SK-N-SH (cell line): ENCODE data around the gene ROPN1B. TPM values are rescaled to one million over a fixed set of nuclear protein-coding genes. Genes with fewer than 3 reads are reported as not detected.
A peak's percentile ranks its signal among the peaks of the same experiment; 100 is the strongest.

Experiments used
- CTCF ChIA-PET: fragments of 300-600, 350-600 bp; formaldehyde crosslinking; extraction: SDS; loops from one replicate; lab custom pipeline; 2021; lab: Yijun Ruan, JAX
- POLR2A ChIA-PET: fragments of 350-600 bp; sonication (Branson Sonifier 250); formaldehyde crosslinking; extraction: SDS; loops from one replicate; lab custom pipeline; 2020; ENCODE audit warnings: antibody characterized with exemption, inconsistent platforms; lab: Yijun Ruan, JAX
- DNase-seq: peaks from one replicate; pipeline ENCODE4 v3.0.0; 2012
- H2AFZ ChIP-seq: fragments of 200-600 bp; sonication (generic); 2 replicates; pipeline ENCODE4 v1.8.1; 2016; ENCODE audit warnings: antibody characterized with exemption, mild to moderate bottlenecking, low read depth
- H3F3A ChIP-seq: fragments of 200-600 bp; sonication (generic); replicated peaks from 2 replicates; pipeline ENCODE3; 2016; ENCODE audit warnings: antibody characterized with exemption, mild to moderate bottlenecking; ENCODE audit not compliant: insufficient read depth
- H3K27ac ChIP-seq, 2 experiments: fragments of 200-500 bp in 1 of 2; fragments of 200-600 bp in 1 of 2; sonication (Bioruptor generic) in 1 of 2; sonication (generic), shearing (Covaris generic) in 1 of 2; 2 replicates each; pipeline versions ENCODE4 v1.5.1 to v1.6.1; 2014 to 2016; ENCODE audit warnings: low read depth in 2 of 2, inconsistent platforms in 1 of 2, low read length in 1 of 2, mild to moderate bottlenecking in 1 of 2, mixed read lengths in 1 of 2
- H3K27me3 ChIP-seq: fragments of 200-600 bp; sonication (generic), shearing (Covaris generic); 2 replicates; pipeline ENCODE4 v1.6.1; 2016; ENCODE audit warnings: mixed run types; ENCODE audit not compliant: insufficient read depth
- H3K36me3 ChIP-seq, 2 experiments: fragments of 200-500 bp in 1 of 2; fragments of 200-600 bp in 1 of 2; sonication (Bioruptor generic) in 1 of 2; sonication (generic) in 1 of 2; replicated peaks in 1 of 2; 2 replicates each; pipeline versions ENCODE3 to v1.5.1; 2014 to 2016; ENCODE audit warnings: low read length in 1 of 2, mild to moderate bottlenecking in 1 of 2; ENCODE audit not compliant: insufficient read depth in 2 of 2, control insufficient read depth in 1 of 2
- H3K4me1 ChIP-seq, 2 experiments: fragments of 200-500 bp in 1 of 2; fragments of 200-600 bp in 1 of 2; sonication (Bioruptor generic) in 1 of 2; sonication (generic), shearing (Covaris generic) in 1 of 2; 2 replicates each; pipeline versions ENCODE4 v1.5.1 to v1.6.1; 2014 to 2016; ENCODE audit warnings: low read depth in 1 of 2, low read length in 1 of 2, mixed run types in 1 of 2; ENCODE audit not compliant: insufficient read depth in 2 of 2, control insufficient read depth in 1 of 2
- H3K4me2 ChIP-seq: fragments of 200-600 bp; sonication (generic), shearing (Covaris generic); 2 replicates; pipeline ENCODE4 v1.6.1; 2017; ENCODE audit warnings: mixed run types
- H3K4me3 ChIP-seq, 2 experiments: fragments of 200-500 bp in 1 of 2; fragments of 200-600 bp in 1 of 2; sonication (Bioruptor generic) in 1 of 2; sonication (generic), shearing (Covaris generic) in 1 of 2; 2 replicates each; pipeline versions ENCODE4 v1.5.1 to v1.8.1; 2014 to 2016; ENCODE audit warnings: low read depth in 2 of 2, inconsistent platforms in 1 of 2, low read length in 1 of 2, mild to moderate bottlenecking in 1 of 2, mixed read lengths in 1 of 2, moderate library complexity in 1 of 2
- H3K79me2 ChIP-seq: fragments of 200-600 bp; sonication (generic); 2 replicates; pipeline ENCODE4 v1.8.1; 2017; ENCODE audit warnings: mild to moderate bottlenecking; ENCODE audit not compliant: insufficient read depth
- H3K9ac ChIP-seq: fragments of 200-600 bp; sonication (generic); 2 replicates; pipeline ENCODE4 v1.6.1; 2017; ENCODE audit warnings: mixed run types
- H3K9me2 ChIP-seq: fragments of 200-600 bp; sonication (generic); 2 replicates; pipeline ENCODE4 v1.6.1; 2017; ENCODE audit warnings: mixed run types
- H3K9me3 ChIP-seq: fragments of 200-600 bp; sonication (generic); 2 replicates; pipeline ENCODE4 v1.6.1; 2017; ENCODE audit warnings: mixed run types, mild to moderate bottlenecking, moderate library complexity
- H4K20me1 ChIP-seq: fragments of 200-600 bp; sonication (generic); 2 replicates; pipeline ENCODE4 v1.6.1; 2017; ENCODE audit warnings: mild to moderate bottlenecking, mixed run types; ENCODE audit not compliant: insufficient read depth
- ELF1 ChIP-seq: IDR thresholded peaks from 2 replicates; pipeline ENCODE4 v1.4.0; 2012
- EP300 ChIP-seq, 2 experiments: IDR thresholded peaks; 2 replicates each; pipeline versions ENCODE4 v1.4.0 to v1.6.1; 2012; ENCODE audit warnings: borderline replicate concordance in 1 of 2, low read depth in 1 of 2, low read length in 1 of 2
- EZH2phosphoT487 ChIP-seq: fragments of 200-600 bp; sonication (generic); IDR thresholded peaks from 2 replicates; pipeline ENCODE4 v1.6.1; 2017; ENCODE audit warnings: low read depth, mixed run types, mild to moderate bottlenecking, antibody characterized with exemption, moderate library complexity, borderline replicate concordance
- FOSL2 ChIP-seq: IDR thresholded peaks from 2 replicates; pipeline ENCODE4 v1.4.0; 2012; ENCODE audit warnings: low read depth, mild to moderate bottlenecking, moderate library complexity, borderline replicate concordance
- FOXJ3 ChIP-seq: sonication (generic); formaldehyde crosslinking; IDR thresholded peaks from 2 replicates; pipeline ENCODE4 v1.5.1; 2020; ENCODE audit warnings: mild to moderate bottlenecking, missing genetic modification reagents
- GATA2 ChIP-seq: sonication (generic); formaldehyde crosslinking; IDR thresholded peaks from 2 replicates; pipeline ENCODE4 v1.5.0; 2020; ENCODE audit warnings: mild to moderate bottlenecking, missing genetic modification reagents
- JUND ChIP-seq: IDR thresholded peaks from 2 replicates; pipeline ENCODE4 v1.4.0; 2012
- MEF2A ChIP-seq: IDR thresholded peaks from 2 replicates; pipeline ENCODE4 v1.4.0; 2012; ENCODE audit warnings: low read depth, borderline replicate concordance
- MXI1 ChIP-seq: IDR thresholded peaks from 2 replicates; pipeline ENCODE4 v1.6.1; 2012; ENCODE audit warnings: mild to moderate bottlenecking, low read depth, low read length, improper control_type of control experiment
- NFIC ChIP-seq: IDR thresholded peaks from 2 replicates; pipeline ENCODE4 v1.4.0; 2012; ENCODE audit warnings: borderline replicate concordance
- POLR2AphosphoS5 ChIP-seq: IDR thresholded peaks from 2 replicates; pipeline ENCODE4 v1.6.1; 2012; ENCODE audit warnings: low read depth, low read length
- RAD21 ChIP-seq: IDR thresholded peaks from 2 replicates; pipeline ENCODE4 v1.6.1; 2012; ENCODE audit warnings: mild to moderate bottlenecking, low read length
- RCOR1 ChIP-seq: fragments of 150-350 bp; IDR thresholded peaks from 2 replicates; pipeline ENCODE4 v1.6.1; 2017; ENCODE audit warnings: antibody characterized with exemption, low read length
- RFX5 ChIP-seq: IDR thresholded peaks from 2 replicates; pipeline ENCODE4 v1.6.1; 2012; ENCODE audit warnings: mild to moderate bottlenecking, improper control_type of control experiment, low read length
- RXRA ChIP-seq: IDR thresholded peaks from 2 replicates; pipeline ENCODE4 v1.4.0; 2012; ENCODE audit warnings: low read depth, mild to moderate bottlenecking, borderline replicate concordance
- SIN3A ChIP-seq: IDR thresholded peaks from 2 replicates; pipeline ENCODE4 v1.6.1; 2012; ENCODE audit warnings: low read depth, mild to moderate bottlenecking, low read length, moderate library complexity, borderline replicate concordance
- SMC3 ChIP-seq: IDR thresholded peaks from 2 replicates; pipeline ENCODE4 v1.6.1; 2012; ENCODE audit warnings: low read depth, low read length, improper control_type of control experiment
- TAF1 ChIP-seq: IDR thresholded peaks from 2 replicates; pipeline ENCODE4 v1.6.1; 2012; ENCODE audit warnings: low read depth, mild to moderate bottlenecking, low read length, moderate library complexity, borderline replicate concordance
- TCF12 ChIP-seq: IDR thresholded peaks from 2 replicates; pipeline ENCODE4 v1.4.0; 2012
- TEAD4 ChIP-seq: IDR thresholded peaks from 2 replicates; pipeline ENCODE4 v1.4.0; 2012; ENCODE audit warnings: mild to moderate bottlenecking, borderline replicate concordance; ENCODE audit not compliant: insufficient read depth
- YY1 ChIP-seq: IDR thresholded peaks from 2 replicates; pipeline ENCODE4 v1.4.0; 2012; ENCODE audit warnings: low read depth, mild to moderate bottlenecking
- WGBS: methylation state at CpG from one replicate; pipeline ENCODE4 v1.1.6; 2017; ENCODE audit warnings: low lambda C conversion rate; 5-methylcytosine and 5-hydroxymethylcytosine counted together
- polyA plus RNA-seq, 3 experiments: library from polyadenylated mRNA; depleted of rRNA; stranded (reverse); fragments of >200 nt; gene quantifications; 2 replicates each; pipeline ENCODE4 v1.2.3, GENCODE V29; 2012
- TF ChIP-seq, protein P1 (sequence below): IDR thresholded peaks from 2 replicates; pipeline ENCODE4; 2012
- TF ChIP-seq, protein P2 (sequence below): fragments of 150-350 bp; IDR thresholded peaks from 2 replicates; pipeline ENCODE4 v1.6.1; 2016; ENCODE audit warnings: mild to moderate bottlenecking, low read depth, low read length
- TF ChIP-seq, protein P3 (sequence below): IDR thresholded peaks from 2 replicates; pipeline ENCODE4 v1.4.0; 2012; ENCODE audit warnings: low read depth
- TF ChIP-seq, protein P4 (sequence below): fragments of 150-350 bp; IDR thresholded peaks from 2 replicates; pipeline ENCODE4 v1.6.1; 2017; ENCODE audit warnings: antibody characterized with exemption, low read length, low read depth, borderline replicate concordance
- TF ChIP-seq, protein P5 (sequence below): fragments of 200-600 bp; sonication (generic); IDR thresholded peaks from 2 replicates; pipeline ENCODE4 v1.6.1; 2017; ENCODE audit warnings: antibody characterized with exemption, mild to moderate bottlenecking, moderate library complexity
- TF ChIP-seq, protein P6 (sequence below): IDR thresholded peaks from 2 replicates; pipeline ENCODE4 v1.4.0; 2012; ENCODE audit warnings: low read depth, borderline replicate concordance
- TF ChIP-seq, protein P7 (sequence below): IDR thresholded peaks from 2 replicates; pipeline ENCODE4 v1.4.0; 2012; ENCODE audit warnings: low read depth, borderline replicate concordance

ROPN1B gene
- polyA plus RNA-seq, 1 of the 3 experiments (the other 2 are of a cell fraction) = not detected

DNA sequence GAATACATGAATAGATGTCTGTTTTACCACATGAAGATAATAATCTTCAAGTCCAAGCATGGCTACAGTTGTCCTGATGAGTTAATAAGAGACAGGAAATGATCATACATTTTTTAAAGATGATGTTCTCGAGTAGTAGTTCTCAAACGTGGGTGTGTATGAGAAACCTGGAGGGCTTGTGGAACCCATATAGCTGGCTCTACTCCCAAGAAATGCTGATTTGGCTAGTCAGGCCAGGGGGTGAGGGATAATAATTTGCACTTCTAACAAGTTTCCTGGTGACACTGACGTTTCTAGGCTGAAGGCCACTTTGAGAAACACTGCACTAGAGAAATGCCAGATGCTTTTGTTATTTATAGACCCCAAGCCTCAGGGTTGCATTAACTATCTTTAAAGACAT lies 37.0 kb downstream of the ROPN1B start:
- Histone ChIP-seq H3K4me2 (peak overlapping the region; percentile 35; the same call in 1 of the 2 replicates), H2AFZ (no peak overlapping the region), H3K36me3 (no peaks in the 10 kb centered on the region), H3K9me3 (no peaks in the 10 kb centered on the region), H3K27ac (peak overlapping the region in 1 of 2 experiments; percentile 72; a peak in 2 of 4 replicates), H3F3A (peaks cover 11% of the 10 kb centered on the region), H3K79me2 (no peaks in the 10 kb centered on the region), H3K4me1 (peaks cover 2 to 9% of the 10 kb centered on the region in 2 experiments; a peak in 3 of 4 replicates), H3K4me3 (no peak overlapping the region), H3K27me3 (no peaks in the 10 kb centered on the region), H3K9me2 (no peaks in the 10 kb centered on the region), H4K20me1 (no peaks in the 10 kb centered on the region), H3K9ac (no peak overlapping the region)
- POLR2A ChIA-PET = no interaction called here
- CTCF ChIA-PET = interaction anchor here (0.7 kb wide), 1 partner anchor 10 kb away, joined by 3 read pairs; no protein-coding TSS in a partner anchor
- no peak for DNase-seq
- WGBS = 9% methylated on average over 3 of the region's 3 CpGs
- TF ChIP-seq, protein P1, sequence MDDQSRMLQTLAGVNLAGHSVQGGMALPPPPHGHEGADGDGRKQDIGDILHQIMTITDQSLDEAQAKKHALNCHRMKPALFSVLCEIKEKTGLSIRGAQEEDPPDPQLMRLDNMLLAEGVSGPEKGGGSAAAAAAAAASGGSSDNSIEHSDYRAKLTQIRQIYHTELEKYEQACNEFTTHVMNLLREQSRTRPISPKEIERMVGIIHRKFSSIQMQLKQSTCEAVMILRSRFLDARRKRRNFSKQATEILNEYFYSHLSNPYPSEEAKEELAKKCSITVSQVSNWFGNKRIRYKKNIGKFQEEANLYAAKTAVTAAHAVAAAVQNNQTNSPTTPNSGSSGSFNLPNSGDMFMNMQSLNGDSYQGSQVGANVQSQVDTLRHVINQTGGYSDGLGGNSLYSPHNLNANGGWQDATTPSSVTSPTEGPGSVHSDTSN = no peak; the same call in 1 of the 2 replicates
- TF ChIP-seq, protein P2, sequence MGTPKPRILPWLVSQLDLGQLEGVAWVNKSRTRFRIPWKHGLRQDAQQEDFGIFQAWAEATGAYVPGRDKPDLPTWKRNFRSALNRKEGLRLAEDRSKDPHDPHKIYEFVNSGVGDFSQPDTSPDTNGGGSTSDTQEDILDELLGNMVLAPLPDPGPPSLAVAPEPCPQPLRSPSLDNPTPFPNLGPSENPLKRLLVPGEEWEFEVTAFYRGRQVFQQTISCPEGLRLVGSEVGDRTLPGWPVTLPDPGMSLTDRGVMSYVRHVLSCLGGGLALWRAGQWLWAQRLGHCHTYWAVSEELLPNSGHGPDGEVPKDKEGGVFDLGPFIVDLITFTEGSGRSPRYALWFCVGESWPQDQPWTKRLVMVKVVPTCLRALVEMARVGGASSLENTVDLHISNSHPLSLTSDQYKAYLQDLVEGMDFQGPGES = no peak
- TF ChIP-seq FOXJ3 (CRISPR knock-in tag) (no peak), ELF1 (no peak), SMC3 (no peak), POLR2AphosphoS5 (no peak), GATA2 (CRISPR knock-in tag) (no peak), RCOR1 (no peak), EZH2phosphoT487 (no peak), MEF2A (no peak), TEAD4 (no peak), TCF12 (peak; percentile 46; the same call in 1 of the 2 replicates), TAF1 (no peak), FOSL2 (peak; percentile 29; the same call in 1 of the 2 replicates), RFX5 (no peak), SIN3A (no peak), EP300 (IDR thresholded peaks at IDR 0.05; ENCODE audit: borderline replicate concordance in 1 of 2, low read depth in 1 of 2, low read length in 1 of 2) (no peak; a peak in 1 of 4 replicates), RXRA (no peak), YY1 (no peak), RAD21 (no peak), JUND (peak; percentile 45; the same call in 1 of the 2 replicates), NFIC (peak; percentile 65), MXI1 (no peak)
- TF ChIP-seq, protein P3, sequence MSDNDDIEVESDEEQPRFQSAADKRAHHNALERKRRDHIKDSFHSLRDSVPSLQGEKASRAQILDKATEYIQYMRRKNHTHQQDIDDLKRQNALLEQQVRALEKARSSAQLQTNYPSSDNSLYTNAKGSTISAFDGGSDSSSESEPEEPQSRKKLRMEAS = peak; percentile 50; the same call in 1 of the 2 replicates
- TF ChIP-seq, protein P4, sequence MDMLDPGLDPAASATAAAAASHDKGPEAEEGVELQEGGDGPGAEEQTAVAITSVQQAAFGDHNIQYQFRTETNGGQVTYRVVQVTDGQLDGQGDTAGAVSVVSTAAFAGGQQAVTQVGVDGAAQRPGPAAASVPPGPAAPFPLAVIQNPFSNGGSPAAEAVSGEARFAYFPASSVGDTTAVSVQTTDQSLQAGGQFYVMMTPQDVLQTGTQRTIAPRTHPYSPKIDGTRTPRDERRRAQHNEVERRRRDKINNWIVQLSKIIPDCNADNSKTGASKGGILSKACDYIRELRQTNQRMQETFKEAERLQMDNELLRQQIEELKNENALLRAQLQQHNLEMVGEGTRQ = no peak
- TF ChIP-seq, protein P5, sequence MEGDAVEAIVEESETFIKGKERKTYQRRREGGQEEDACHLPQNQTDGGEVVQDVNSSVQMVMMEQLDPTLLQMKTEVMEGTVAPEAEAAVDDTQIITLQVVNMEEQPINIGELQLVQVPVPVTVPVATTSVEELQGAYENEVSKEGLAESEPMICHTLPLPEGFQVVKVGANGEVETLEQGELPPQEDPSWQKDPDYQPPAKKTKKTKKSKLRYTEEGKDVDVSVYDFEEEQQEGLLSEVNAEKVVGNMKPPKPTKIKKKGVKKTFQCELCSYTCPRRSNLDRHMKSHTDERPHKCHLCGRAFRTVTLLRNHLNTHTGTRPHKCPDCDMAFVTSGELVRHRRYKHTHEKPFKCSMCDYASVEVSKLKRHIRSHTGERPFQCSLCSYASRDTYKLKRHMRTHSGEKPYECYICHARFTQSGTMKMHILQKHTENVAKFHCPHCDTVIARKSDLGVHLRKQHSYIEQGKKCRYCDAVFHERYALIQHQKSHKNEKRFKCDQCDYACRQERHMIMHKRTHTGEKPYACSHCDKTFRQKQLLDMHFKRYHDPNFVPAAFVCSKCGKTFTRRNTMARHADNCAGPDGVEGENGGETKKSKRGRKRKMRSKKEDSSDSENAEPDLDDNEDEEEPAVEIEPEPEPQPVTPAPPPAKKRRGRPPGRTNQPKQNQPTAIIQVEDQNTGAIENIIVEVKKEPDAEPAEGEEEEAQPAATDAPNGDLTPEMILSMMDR = no peak
- TF ChIP-seq, protein P6, sequence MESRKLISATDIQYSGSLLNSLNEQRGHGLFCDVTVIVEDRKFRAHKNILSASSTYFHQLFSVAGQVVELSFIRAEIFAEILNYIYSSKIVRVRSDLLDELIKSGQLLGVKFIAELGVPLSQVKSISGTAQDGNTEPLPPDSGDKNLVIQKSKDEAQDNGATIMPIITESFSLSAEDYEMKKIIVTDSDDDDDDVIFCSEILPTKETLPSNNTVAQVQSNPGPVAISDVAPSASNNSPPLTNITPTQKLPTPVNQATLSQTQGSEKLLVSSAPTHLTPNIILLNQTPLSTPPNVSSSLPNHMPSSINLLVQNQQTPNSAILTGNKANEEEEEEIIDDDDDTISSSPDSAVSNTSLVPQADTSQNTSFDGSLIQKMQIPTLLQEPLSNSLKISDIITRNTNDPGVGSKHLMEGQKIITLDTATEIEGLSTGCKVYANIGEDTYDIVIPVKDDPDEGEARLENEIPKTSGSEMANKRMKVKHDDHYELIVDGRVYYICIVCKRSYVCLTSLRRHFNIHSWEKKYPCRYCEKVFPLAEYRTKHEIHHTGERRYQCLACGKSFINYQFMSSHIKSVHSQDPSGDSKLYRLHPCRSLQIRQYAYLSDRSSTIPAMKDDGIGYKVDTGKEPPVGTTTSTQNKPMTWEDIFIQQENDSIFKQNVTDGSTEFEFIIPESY = no peak
- TF ChIP-seq, protein P7, sequence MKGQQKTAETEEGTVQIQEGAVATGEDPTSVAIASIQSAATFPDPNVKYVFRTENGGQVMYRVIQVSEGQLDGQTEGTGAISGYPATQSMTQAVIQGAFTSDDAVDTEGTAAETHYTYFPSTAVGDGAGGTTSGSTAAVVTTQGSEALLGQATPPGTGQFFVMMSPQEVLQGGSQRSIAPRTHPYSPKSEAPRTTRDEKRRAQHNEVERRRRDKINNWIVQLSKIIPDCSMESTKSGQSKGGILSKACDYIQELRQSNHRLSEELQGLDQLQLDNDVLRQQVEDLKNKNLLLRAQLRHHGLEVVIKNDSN = no peak
